Neuronal stem cell (in vitro differentiated cells): ENCODE data around the gene NGF.

Experiments used
- DNase-seq: peaks from one replicate; pipeline ENCODE4 v3.0.0-alpha.2; 2013; ENCODE audit warnings: low spot score
- H2AFZ ChIP-seq: one replicate; pipeline ENCODE4 v1.6.1; 2013; ENCODE audit warnings: mild to moderate bottlenecking, low read length, inconsistent platforms
- H2AK5ac ChIP-seq: 2 replicates; pipeline ENCODE4 v1.6.1; 2013; ENCODE audit warnings: low read depth, mild to moderate bottlenecking, inconsistent platforms, low read length, moderate library complexity, mixed read lengths
- H2BK120ac ChIP-seq: 2 replicates; pipeline ENCODE4 v1.6.1; 2013; ENCODE audit warnings: low read depth, mild to moderate bottlenecking, inconsistent platforms, low read length, moderate library complexity, mixed read lengths
- H2BK12ac ChIP-seq: one replicate; pipeline ENCODE4 v1.6.1; 2013; ENCODE audit warnings: low read length, inconsistent platforms
- H2BK15ac ChIP-seq: 2 replicates; pipeline ENCODE4 v1.6.1; 2013; ENCODE audit warnings: mild to moderate bottlenecking, low read length, inconsistent platforms, mixed read lengths
- H2BK5ac ChIP-seq: one replicate; pipeline ENCODE4 v1.6.1; 2013; ENCODE audit warnings: inconsistent platforms, mild to moderate bottlenecking, low read length, moderate library complexity
- H3K14ac ChIP-seq: one replicate; pipeline ENCODE4 v1.6.1; 2013; ENCODE audit warnings: low read length, inconsistent platforms
- H3K18ac ChIP-seq: 2 replicates; pipeline ENCODE4 v1.6.1; 2013; ENCODE audit warnings: low read length, inconsistent platforms
- H3K23ac ChIP-seq: 2 replicates; pipeline ENCODE4 v1.6.1; 2013; ENCODE audit warnings: low read depth, mild to moderate bottlenecking, mixed read lengths, low read length, inconsistent platforms; ENCODE audit not compliant: poor library complexity
- H3K27ac ChIP-seq: replicated peaks from 3 replicates; pipeline ENCODE4 v1.5.1; 2013; ENCODE audit warnings: low read length, inconsistent platforms
- H3K27me3 ChIP-seq, 3 experiments: 2 replicates each; pipeline ENCODE4 v1.6.1; 2013; ENCODE audit warnings: low read length in 3 of 3, mild to moderate bottlenecking in 2 of 3, inconsistent platforms in 1 of 3, low read depth in 1 of 3, mixed read lengths in 1 of 3, moderate library complexity in 1 of 3; ENCODE audit not compliant: control insufficient read depth in 3 of 3, insufficient read depth in 3 of 3
- H3K36me3 ChIP-seq, 2 donors: replicated peaks in 1 of 2; 2 replicates each; pipeline ENCODE4 v1.6.1; 2013; ENCODE audit warnings: low read length in 2 of 2; ENCODE audit not compliant: control insufficient read depth in 2 of 2, insufficient read depth in 2 of 2
- H3K4ac ChIP-seq: 2 replicates; pipeline ENCODE4 v1.6.1; 2013; ENCODE audit warnings: inconsistent platforms, mild to moderate bottlenecking, low read length, moderate library complexity
- H3K4me1 ChIP-seq, 2 donors: 1 replicate in 1 of 2; 2 replicates in 1 of 2; pipeline ENCODE4 v1.6.1; 2013; ENCODE audit warnings: low read length in 2 of 2, low read depth in 1 of 2; ENCODE audit not compliant: control insufficient read depth in 2 of 2, insufficient read depth in 1 of 2
- H3K4me2 ChIP-seq: one replicate; pipeline ENCODE4 v1.6.1; 2013; ENCODE audit warnings: mild to moderate bottlenecking, low read length, inconsistent platforms; ENCODE audit not compliant: insufficient read depth, poor library complexity, severe bottlenecking
- H3K4me3 ChIP-seq, 2 donors: 2 replicates each; pipeline ENCODE4 v1.5.1; 2013; ENCODE audit warnings: low read length in 2 of 2, mild to moderate bottlenecking in 2 of 2, inconsistent platforms in 1 of 2, moderate library complexity in 1 of 2
- H3K79me1 ChIP-seq: one replicate; pipeline ENCODE4 v1.6.1; 2013; ENCODE audit warnings: low read depth, mild to moderate bottlenecking, inconsistent platforms, low read length, moderate library complexity
- H3K9ac ChIP-seq: one replicate; pipeline ENCODE4 v1.6.1; 2013; ENCODE audit warnings: mild to moderate bottlenecking, low read depth, low read length, inconsistent platforms; ENCODE audit not compliant: poor library complexity
- H3K9me3 ChIP-seq, 2 donors: replicated peaks in 1 of 2; 2 replicates each; pipeline versions ENCODE3 to v1.6.1; 2013; ENCODE audit warnings: low read length in 2 of 2, mild to moderate bottlenecking in 2 of 2, inconsistent platforms in 1 of 2, low read depth in 1 of 2, mixed read lengths in 1 of 2, moderate library complexity in 1 of 2; ENCODE audit not compliant: control insufficient read depth in 2 of 2, insufficient read depth in 1 of 2
- H4K8ac ChIP-seq: one replicate; pipeline ENCODE4 v1.6.1; 2013; ENCODE audit warnings: low read depth, mild to moderate bottlenecking, inconsistent platforms, low read length, moderate library complexity
- H4K91ac ChIP-seq: one replicate; pipeline ENCODE4 v1.6.1; 2013; ENCODE audit warnings: low read length, low read depth, mild to moderate bottlenecking, inconsistent platforms; ENCODE audit not compliant: poor library complexity
- WGBS, 2 donors: extraction: QIAGEN DNeasy Blood & Tissue Kit; methylation state at CpG; one replicate each; pipeline ENCODE4 v1.1.7; 2013; ENCODE audit warnings: missing lambda C conversion rate in 2 of 2, mixed read lengths in 1 of 2; ENCODE audit not compliant: insufficient read length in 2 of 2, insufficient replicate concordance in 1 of 2; ENCODE audit errors: extremely low coverage in 2 of 2; 5-methylcytosine and 5-hydroxymethylcytosine counted together

Gene NGF

DNA sequence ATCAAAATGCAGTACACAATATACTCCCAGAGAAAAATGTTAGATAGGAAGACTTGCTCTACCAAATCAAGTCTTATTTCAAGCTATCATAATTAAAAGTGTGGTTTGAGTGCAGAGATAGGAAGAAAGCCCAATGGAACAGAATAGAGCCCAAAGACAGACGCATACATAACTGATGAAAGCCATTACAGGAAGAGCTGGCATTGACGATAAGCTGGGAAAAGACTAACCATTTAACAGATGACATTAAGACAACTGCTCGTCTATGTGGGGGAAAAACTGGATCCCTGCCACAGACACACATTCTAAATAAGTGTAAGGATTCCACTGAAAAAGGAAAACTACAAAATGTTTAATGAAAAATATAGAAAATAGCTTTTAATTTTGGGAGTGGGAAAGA, 85.5 kb downstream of the NGF start:
- Histone ChIP-seq H3K14ac (no peak overlapping the region), H3K23ac (no peak overlapping the region), H2AK5ac (no peak overlapping the region), H3K4me2 (no peak overlapping the region), H2BK120ac (no peak overlapping the region), H2AFZ (no peak overlapping the region), H3K18ac (no peak overlapping the region), H3K9me3 (no peaks in the 10 kb centered on the region), H3K27ac (no peak overlapping the region), H3K4me3 (no peak overlapping the region), H3K4ac (no peak overlapping the region), H2BK12ac (no peak overlapping the region), H2BK15ac (no peak overlapping the region), H3K4me1 (no peaks in the 10 kb centered on the region), H3K79me1 (no peaks in the 10 kb centered on the region), H4K8ac (no peak overlapping the region), H4K91ac (no peak overlapping the region), H2BK5ac (no peak overlapping the region), H3K36me3 (no peaks in the 10 kb centered on the region), H3K27me3 (no peaks in the 10 kb centered on the region), H3K9ac (no peak overlapping the region)
- no CpG with 5 or more reads among the region's 3 CpGs for WGBS, 2 donors
- no peak for DNase-seq

DNA sequence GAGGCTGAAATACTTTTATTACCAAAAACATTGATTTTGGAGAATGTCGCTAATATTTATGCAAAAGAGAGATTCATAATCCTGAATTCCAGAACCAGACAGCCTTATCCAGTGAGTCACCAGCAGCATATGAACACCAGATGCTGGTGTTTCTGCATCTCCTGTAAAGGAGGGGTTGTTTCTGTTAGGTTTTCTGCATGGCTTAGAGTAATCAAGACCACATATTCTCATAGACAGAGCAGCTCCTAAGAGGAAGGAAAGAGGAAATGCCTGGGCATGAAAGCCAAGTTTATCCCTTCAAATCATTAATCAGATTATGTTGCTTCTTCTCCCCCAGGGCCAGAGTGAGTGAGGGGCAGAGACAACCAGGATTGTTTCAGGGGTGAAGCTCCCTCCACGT, 86.2 kb downstream of the NGF start:
- no peak overlapping the region for H3K14ac ChIP-seq
- no peak overlapping the region for H3K4me2 ChIP-seq
- H3K9ac ChIP-seq, result no peak overlapping the region
- H2BK5ac ChIP-seq, result no peak overlapping the region
- no peak overlapping the region for H3K18ac ChIP-seq
- H2BK15ac ChIP-seq, result no peak overlapping the region
- H2BK12ac ChIP-seq, result no peak overlapping the region
- no peak overlapping the region for H3K23ac ChIP-seq
- WGBS, 2 donors, result no CpG with 5 or more reads among the region's 2 CpGs
- no peak overlapping the region for H4K91ac ChIP-seq
- no peaks in the 10 kb centered on the region for H3K9me3 ChIP-seq
- no peaks in the 10 kb centered on the region for H3K4me1 ChIP-seq
- H3K4me3 ChIP-seq, result no peak overlapping the region
- no peak overlapping the region for H3K27ac ChIP-seq
- no peak overlapping the region for H2AK5ac ChIP-seq
- no peak overlapping the region for H4K8ac ChIP-seq
- no peak overlapping the region for H3K4ac ChIP-seq
- H2AFZ ChIP-seq, result no peak overlapping the region
- no peak for DNase-seq
- H3K27me3 ChIP-seq, result no peaks in the 10 kb centered on the region
- H2BK120ac ChIP-seq, result no peak overlapping the region
- no peaks in the 10 kb centered on the region for H3K79me1 ChIP-seq
- no peaks in the 10 kb centered on the region for H3K36me3 ChIP-seq

DNA sequence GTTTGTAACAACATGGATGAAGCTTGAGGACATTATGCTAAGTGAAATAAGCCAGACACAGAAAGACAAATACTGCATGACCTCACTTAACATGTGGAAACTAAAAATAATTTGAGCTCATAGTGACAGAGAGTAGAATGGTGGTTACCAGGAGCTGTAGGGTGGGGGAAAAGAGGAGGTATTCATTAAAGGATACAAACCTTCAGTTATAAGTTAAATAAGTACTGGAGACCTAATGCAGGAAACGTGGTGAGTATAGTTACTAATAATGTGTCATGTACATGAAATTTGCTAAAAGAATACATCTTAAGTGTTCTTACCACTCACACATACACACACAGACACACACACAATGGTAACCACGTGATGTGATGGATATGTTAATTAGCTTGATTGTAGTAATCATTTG, 86.7 kb downstream of the NGF start:
- H3K27ac ChIP-seq, result no peak overlapping the region
- no peak overlapping the region for H3K4me3 ChIP-seq
- no peak overlapping the region for H2BK120ac ChIP-seq
- no peak overlapping the region for H2AFZ ChIP-seq
- H3K9me3 ChIP-seq, result no peaks in the 10 kb centered on the region
- H3K9ac ChIP-seq, result no peak overlapping the region
- WGBS, 2 donors, result no CpG with 5 or more reads among the region's 2 CpGs
- H2BK12ac ChIP-seq, result no peak overlapping the region
- H3K18ac ChIP-seq, result no peak overlapping the region
- no peaks in the 10 kb centered on the region for H3K4me1 ChIP-seq
- H3K14ac ChIP-seq, result no peak overlapping the region
- no peak overlapping the region for H4K91ac ChIP-seq
- no peak overlapping the region for H2AK5ac ChIP-seq
- DNase-seq, result no peak
- no peaks in the 10 kb centered on the region for H3K27me3 ChIP-seq
- H2BK5ac ChIP-seq, result no peak overlapping the region
- no peak overlapping the region for H2BK15ac ChIP-seq
- no peak overlapping the region for H3K4me2 ChIP-seq
- no peak overlapping the region for H3K23ac ChIP-seq
- no peaks in the 10 kb centered on the region for H3K79me1 ChIP-seq
- H3K4ac ChIP-seq, result no peak overlapping the region
- no peaks in the 10 kb centered on the region for H3K36me3 ChIP-seq
- no peak overlapping the region for H4K8ac ChIP-seq

DNA sequence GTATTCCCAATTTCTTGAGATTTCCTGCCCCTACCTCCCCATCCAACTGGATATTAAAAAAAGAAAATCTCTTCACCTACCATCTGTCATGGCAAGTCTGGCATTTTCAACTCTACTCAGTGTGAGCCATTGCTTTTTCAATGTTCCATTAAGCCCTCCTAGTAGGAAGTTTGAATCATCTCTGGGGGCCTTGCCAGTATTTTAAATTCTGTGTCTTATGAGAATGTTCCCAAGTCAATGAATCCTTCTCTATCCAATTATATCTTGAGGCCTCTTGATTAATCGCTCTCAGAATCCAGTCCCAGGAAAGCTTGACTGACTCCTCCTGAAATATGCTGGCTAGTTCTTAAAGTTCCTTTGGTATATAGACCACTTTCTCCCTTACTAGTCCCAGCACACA, 91.5 kb downstream of the NGF start:
- Histone ChIP-seq H3K27me3 (no peaks in the 10 kb centered on the region), H3K14ac (no peak overlapping the region), H2BK5ac (no peak overlapping the region), H4K8ac (no peak overlapping the region), H3K4me1 (no peaks in the 10 kb centered on the region), H2AK5ac (no peak overlapping the region), H2BK15ac (no peak overlapping the region), H3K36me3 (no peaks in the 10 kb centered on the region), H2BK12ac (no peak overlapping the region), H4K91ac (no peak overlapping the region), H3K9me3 (no peaks in the 10 kb centered on the region), H2BK120ac (no peak overlapping the region), H3K18ac (no peak overlapping the region), H3K79me1 (no peaks in the 10 kb centered on the region), H3K27ac (no peak overlapping the region), H3K4me3 (no peak overlapping the region), H3K4ac (no peak overlapping the region), H3K9ac (no peak overlapping the region), H2AFZ (no peak overlapping the region), H3K4me2 (no peak overlapping the region), H3K23ac (no peak overlapping the region)
- no peak for DNase-seq
- no CpG with 5 or more reads among the region's 1 CpG for WGBS, 2 donors
